ENCODE results near the gene ATP6V0B. TPM values are rescaled to one million over a fixed set of nuclear protein-coding genes. Genes with fewer than 3 reads are reported as not detected.

ATP6V0B gene
- total RNA-seq, 2 donors from 2014 or later: 73.5 to 103 TPM

DNA sequence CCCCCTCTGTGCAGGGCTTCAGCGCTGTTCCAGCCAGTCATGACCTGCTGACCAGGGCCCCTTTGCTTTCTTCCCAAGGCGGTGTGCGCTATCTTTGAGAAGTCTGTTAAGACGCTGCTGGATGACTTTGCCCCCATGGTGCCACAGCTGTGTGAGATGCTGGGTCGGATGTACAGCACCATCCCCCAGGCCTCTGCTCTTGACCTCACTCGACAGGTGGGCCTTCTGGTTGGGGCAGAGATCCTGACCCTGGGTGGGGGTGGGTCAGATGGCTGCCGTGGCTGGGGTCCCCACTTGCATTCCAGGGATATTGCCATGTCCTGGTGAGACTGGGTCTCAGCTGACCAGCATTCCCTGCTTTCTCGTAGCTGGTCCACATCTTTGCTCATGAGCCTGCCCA lies 14.0 kb upstream of the ATP6V0B start:
- Histone ChIP-seq H3K36me3 (replicated peaks in 1 of 2; ENCODE audit: insufficient read depth in 1 of 2, low read depth in 2 of 2) (no peaks in the 10 kb centered on the region), H3K4me3 (no peak overlapping the region), H3K4me1 (no peaks in the 10 kb centered on the region), H3K9me3 (no peaks in the 10 kb centered on the region), H3K27me3 (no peaks in the 10 kb centered on the region), H3K27ac (no peak overlapping the region)
- DNase-seq (no peak), ATAC-seq (no peak)
- 80 to 93% methylated on average over 7 to 8 of the region's 8 CpGs for WGBS, 2 donors
- TF ChIP-seq, protein P1, sequence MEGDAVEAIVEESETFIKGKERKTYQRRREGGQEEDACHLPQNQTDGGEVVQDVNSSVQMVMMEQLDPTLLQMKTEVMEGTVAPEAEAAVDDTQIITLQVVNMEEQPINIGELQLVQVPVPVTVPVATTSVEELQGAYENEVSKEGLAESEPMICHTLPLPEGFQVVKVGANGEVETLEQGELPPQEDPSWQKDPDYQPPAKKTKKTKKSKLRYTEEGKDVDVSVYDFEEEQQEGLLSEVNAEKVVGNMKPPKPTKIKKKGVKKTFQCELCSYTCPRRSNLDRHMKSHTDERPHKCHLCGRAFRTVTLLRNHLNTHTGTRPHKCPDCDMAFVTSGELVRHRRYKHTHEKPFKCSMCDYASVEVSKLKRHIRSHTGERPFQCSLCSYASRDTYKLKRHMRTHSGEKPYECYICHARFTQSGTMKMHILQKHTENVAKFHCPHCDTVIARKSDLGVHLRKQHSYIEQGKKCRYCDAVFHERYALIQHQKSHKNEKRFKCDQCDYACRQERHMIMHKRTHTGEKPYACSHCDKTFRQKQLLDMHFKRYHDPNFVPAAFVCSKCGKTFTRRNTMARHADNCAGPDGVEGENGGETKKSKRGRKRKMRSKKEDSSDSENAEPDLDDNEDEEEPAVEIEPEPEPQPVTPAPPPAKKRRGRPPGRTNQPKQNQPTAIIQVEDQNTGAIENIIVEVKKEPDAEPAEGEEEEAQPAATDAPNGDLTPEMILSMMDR (IDR thresholded peaks at IDR 0.05): no peak
- TF ChIP-seq POLR2A (IDR thresholded peaks at IDR 0.05): no peak
- intact Hi-C loops (cut with DNase I): no loop called here

DNA sequence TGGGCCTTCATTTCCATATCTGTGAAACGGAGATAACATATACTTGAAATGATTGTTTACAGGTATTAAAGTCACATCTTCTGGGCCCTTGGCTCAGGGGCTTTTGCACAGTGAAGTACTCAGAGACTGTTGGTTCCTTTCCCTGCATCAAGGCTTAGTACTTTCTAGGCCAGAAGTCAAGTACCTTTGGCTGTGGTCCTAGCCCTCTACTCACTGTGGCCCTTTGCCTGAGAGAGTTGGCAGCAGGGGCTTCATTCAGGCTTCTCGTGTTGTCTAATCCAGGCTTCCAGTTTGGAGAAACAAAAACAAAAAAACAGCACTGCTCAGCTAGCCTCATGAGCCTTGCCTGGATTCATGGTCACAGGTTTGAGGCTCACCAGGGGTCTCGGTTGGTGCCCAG lies 13.1 kb upstream of the ATP6V0B start:
- no peaks in the 10 kb centered on the region for H3K36me3 ChIP-seq (replicated peaks in 1 of 2; ENCODE audit: insufficient read depth in 1 of 2, low read depth in 2 of 2)

DNA sequence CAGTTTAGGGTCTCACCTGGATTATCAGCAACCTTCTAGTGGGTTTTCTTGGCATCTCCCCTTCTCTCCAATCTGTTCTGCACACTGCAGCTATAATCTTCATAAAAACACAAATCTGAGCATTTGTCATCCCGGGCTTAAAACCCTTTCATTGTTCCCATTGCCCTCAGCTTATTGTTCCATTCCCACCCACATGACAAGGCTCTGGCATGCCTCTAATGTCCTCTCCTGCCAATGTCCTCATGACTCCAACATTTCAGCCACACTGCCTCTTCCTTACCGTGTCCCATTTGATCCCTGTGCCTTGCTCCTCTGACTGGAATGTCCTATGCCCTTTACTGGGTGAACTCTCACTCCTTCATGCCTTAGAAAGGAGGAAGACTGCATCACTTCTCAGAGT lies 12.4 kb upstream of the ATP6V0B start:
- TF ChIP-seq, protein P1 (IDR thresholded peaks at IDR 0.05): no peak
- TF ChIP-seq POLR2A (IDR thresholded peaks at IDR 0.05): no peak
- ATAC-seq: no peak
- Histone ChIP-seq H3K4me3 (no peak overlapping the region), H3K4me1 (no peaks in the 10 kb centered on the region), H3K9me3 (no peaks in the 10 kb centered on the region), H3K27ac (no peak overlapping the region), H3K27me3 (no peaks in the 10 kb centered on the region), H3K36me3 (replicated peaks in 1 of 2; ENCODE audit: insufficient read depth in 1 of 2, low read depth in 2 of 2) (no peaks in the 10 kb centered on the region)
- intact Hi-C loops (cut with DNase I): no loop called here
- no peak for DNase-seq
- 92 to 94% methylated on average over 2 of the region's 2 CpGs for WGBS, 2 donors

More for the DNA sequence above, 13.1 kb upstream of the ATP6V0B start:
- Histone ChIP-seq H3K27me3 (no peaks in the 10 kb centered on the region), H3K27ac (no peak overlapping the region), H3K4me1 (no peaks in the 10 kb centered on the region), H3K9me3 (no peaks in the 10 kb centered on the region), H3K4me3 (no peak overlapping the region)
- no peak for TF ChIP-seq POLR2A (IDR thresholded peaks at IDR 0.05)
- TF ChIP-seq, protein P1 (IDR thresholded peaks at IDR 0.05): no peak
- no peak for ATAC-seq
- no peak for DNase-seq
- intact Hi-C loops (cut with DNase I): no loop called here
- 83 to 87% methylated on average over 3 of the region's 3 CpGs for whole genome bisulfite sequencing, 2 donors

DNA sequence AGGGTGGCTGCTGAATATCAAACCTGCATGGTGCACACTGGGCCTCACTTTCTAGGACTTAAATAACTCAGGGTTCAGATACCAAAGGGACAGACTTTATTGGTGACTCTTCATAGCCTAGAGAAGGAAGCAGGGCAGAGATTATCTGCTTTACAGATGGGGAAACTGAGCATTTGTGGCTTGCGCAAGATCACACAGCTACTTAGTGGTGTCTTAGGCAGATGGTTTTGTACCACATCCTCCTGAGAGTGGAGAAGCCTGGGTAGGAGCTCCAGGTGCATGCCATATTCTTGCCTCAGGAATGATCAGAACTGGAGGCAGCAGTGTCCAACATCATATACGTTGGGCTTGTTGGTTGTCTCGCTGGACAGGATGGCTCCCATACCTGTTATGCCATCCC lies 11.8 kb upstream of the ATP6V0B start:
- no peaks in the 10 kb centered on the region for H3K4me1 ChIP-seq
- WGBS, 2 donors: 88 to 100% methylated on average over 2 to 3 of the region's 3 CpGs
- no peaks in the 10 kb centered on the region for H3K9me3 ChIP-seq
- TF ChIP-seq, protein P1 (IDR thresholded peaks at IDR 0.05): no peak
- TF ChIP-seq POLR2A (IDR thresholded peaks at IDR 0.05): no peak
- DNase-seq: no peak
- no peaks in the 10 kb centered on the region for H3K27me3 ChIP-seq
- intact Hi-C loops (cut with DNase I): no loop called here
- H3K27ac ChIP-seq: no peak overlapping the region
- H3K36me3 ChIP-seq (replicated peaks in 1 of 2; ENCODE audit: insufficient read depth in 1 of 2, low read depth in 2 of 2): no peaks in the 10 kb centered on the region
- ATAC-seq: no peak
- no peak overlapping the region for H3K4me3 ChIP-seq

DNA sequence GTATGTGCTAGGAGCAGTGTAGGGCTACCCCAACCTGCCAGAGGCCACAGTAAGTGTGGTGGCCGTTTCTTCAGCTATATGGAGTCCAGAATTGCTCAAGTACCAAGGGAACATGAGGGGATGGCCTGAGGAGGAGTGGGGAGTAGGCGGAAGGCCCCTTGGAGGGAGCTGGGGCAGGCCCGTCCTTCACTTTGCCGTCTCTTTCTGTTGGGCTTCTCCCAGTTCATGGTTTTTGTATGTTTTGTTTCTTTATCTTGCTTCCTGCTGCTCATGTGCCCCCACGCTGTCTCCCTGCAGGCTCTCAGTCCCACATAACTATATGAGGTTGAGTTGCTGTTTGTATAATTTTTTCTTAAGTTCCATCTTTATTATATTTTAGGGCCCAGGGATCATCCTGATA lies 10.9 kb upstream of the ATP6V0B start:
- no peak overlapping the region for H3K27ac ChIP-seq
- intact Hi-C loops (cut with DNase I): no loop called here
- no peaks in the 10 kb centered on the region for H3K9me3 ChIP-seq
- 80 to 83% methylated on average over 5 of the region's 5 CpGs for WGBS, 2 donors
- H3K4me1 ChIP-seq: no peaks in the 10 kb centered on the region
- H3K27me3 ChIP-seq: no peaks in the 10 kb centered on the region
- H3K4me3 ChIP-seq: no peak overlapping the region
- H3K36me3 ChIP-seq (replicated peaks in 1 of 2; ENCODE audit: insufficient read depth in 1 of 2, low read depth in 2 of 2): no peaks in the 10 kb centered on the region
- no peak for TF ChIP-seq POLR2A (IDR thresholded peaks at IDR 0.05)
- TF ChIP-seq, protein P1 (IDR thresholded peaks at IDR 0.05): no peak
- ATAC-seq (no peak), DNase-seq (no peak)

Data from body of pancreas (tissue), 4 donors.